Suppressor macrophage (primary cell): ENCODE measurements around the gene NAA40.
A peak's percentile ranks its signal among the peaks of the same experiment; 100 is the strongest.

Experiments
- DNase-seq, 4 experiments: peaks; one replicate each; pipeline ENCODE4 v3.0.0-alpha.2; 2020 to 2022
- total RNA-seq, 17 experiments: gene quantifications; one replicate each; lab custom pipeline; 2026; ENCODE audit warnings: mixed read lengths in 6 of 17, inconsistent platforms in 3 of 17; lab: John Stamatoyannopoulos, UW

Gene NAA40
- 2.1 to 26.4 (median 17.8) reads per million in 17 experiments for total RNA-seq

DNA sequence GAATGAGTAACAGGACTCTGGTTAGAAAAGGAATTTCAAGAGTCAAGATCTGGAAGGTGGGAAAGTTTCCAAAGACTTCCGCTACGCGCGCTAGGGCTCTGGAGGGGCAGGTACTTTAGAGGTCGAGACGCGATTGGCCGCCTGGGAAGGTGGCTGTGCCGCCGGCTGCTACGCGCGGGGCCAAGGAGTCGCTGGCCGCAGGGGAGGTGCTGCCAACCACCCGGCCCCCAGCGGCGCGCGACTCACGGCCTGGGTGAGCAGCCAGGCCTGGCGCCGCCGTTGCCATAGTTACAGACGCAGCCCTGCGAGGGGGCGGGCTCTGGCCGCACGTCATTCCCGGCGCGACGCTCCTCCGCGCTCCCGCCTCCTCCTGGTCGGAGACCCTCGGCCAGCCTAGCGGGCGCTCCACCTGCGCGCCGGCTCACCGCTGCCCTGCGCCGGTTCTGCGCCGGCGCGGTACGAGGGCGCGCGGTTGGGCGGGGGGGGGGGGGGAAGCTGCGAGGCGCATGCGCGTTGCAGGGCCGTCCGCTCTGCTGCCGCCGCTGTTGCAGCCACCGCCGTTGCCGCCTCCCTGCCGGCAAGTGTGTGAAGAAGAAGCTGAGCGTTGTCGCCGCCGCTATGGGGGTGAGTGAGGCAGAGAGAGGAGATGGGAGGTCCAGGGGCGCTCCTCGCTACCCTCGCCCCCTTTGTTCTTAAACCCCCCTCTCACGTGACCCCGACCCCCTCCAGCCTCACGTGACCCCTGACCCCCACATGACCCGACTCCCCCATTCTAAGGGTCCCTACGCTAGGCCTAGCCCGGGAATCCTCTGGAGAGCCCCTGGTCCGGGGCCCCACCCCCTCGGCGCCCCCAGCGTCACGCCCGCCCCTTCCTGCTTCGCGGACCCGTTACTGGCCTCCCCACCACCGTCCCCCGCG is at the start of gene NAA40:
TSS of gene NAA40 (plus strand) at position 524 of the 918 bp plus-strand sequence. CDS start at position 619, 95 bp downstream.
- peak; percentile 93 to 97 (median 95) for DNase-seq

DNA sequence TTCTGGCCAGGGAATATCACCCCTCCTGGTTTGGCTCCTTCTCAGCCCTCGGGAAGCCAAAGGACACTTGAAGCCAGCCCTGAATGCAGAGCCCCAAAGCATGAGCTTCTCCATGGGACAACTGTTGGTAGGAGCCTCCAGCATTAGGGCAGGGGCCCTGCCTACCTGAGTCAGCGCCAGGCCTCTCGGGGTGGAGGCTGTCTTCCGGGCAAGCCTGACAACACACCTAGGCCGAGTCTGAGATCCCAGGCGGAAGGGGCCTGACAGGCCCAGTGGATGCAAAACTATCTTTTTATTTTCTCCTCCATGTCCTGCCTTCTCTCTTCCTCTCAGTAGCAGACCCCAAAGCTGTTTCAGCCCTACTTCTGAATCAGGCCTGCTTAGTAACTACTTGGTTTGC is 49.5 kb upstream of the NAA40 start:
- DNase-seq, result no peak

GRCh38 chr11:63890368-63890767 is 48.4 kb upstream of the NAA40 start:
- no peak for DNase-seq

GRCh38 chr11:63892228-63892627 is 46.6 kb upstream of the NAA40 start:
- peak; percentile 37 to 66 (median 56) for DNase-seq

DNA sequence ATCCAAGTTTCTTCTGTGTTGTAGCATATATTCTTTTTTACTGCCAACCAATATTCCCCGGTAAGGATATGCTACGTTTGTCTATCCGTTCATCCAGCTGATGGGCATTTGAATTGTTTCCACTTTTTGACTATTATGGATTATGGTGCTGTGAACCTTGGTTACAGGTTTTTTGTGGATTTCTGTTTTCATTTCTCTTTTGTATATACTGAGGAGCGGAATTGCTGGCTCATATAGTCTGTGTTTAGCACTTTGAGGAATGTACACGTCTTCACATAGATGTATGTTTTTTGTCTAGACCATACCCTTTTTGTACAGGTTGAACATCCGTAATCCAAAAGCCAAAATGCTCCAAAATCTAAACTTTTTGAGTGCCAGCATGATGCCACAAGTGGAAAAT is 45.4 kb upstream of the NAA40 start:
- DNase-seq, result no peak

DNA sequence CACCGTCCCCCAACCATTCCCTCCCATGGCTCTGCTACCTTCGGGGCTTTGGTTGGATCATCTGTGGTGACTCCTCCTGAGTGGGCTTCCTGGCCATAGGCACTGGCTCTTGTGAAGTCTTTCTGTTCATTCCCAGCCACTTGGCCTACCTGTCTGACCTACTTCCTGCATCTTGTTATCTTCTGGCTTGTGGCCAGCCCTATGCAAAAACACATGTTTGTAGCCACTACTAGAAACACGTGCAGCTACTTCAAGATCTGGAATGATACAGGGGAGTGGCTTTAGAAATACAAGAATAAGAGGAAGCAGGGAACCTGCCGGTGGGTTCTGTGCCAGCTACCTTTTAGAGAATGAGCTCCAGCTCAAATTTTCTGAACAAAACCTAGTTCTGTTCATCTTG is 42.7 kb upstream of the NAA40 start:
- no peak for DNase-seq

GRCh38 chr11:63897459-63898146 is 41.2 kb upstream of the NAA40 start:
- DNase-seq, result no peak

GRCh38 chr11:63901660-63902059 is 37.1 kb upstream of the NAA40 start:
- DNase-seq, result peak in 3 of 4 experiments; percentile 32 to 38 (median 36)

GRCh38 chr11:63903884-63904283 is 34.9 kb upstream of the NAA40 start:
- no peak for DNase-seq

GRCh38 chr11:63904743-63905142 is 34.1 kb upstream of the NAA40 start:
- no peak for DNase-seq

DNA sequence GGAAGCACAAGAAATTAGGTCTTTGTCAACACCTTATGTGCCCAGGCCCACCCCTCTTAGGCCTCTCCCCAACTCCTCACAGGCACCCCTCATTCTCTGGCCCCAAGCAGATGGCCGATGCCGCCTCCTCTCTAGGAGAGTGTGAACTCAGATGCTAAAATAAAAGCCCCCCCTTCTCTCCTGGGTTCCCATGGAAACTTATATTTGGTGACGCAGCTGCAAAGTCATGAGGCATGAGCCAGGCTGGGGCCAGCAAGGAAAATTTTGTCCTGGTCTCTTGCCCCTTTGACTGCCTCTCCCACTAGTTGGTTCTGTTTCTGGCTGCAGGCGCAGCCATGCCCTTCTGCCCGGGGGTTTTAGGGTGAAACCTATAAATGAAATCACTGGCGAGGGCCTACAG is 33.6 kb upstream of the NAA40 start:
- DNase-seq, result no peak

GRCh38 chr11:63906087-63906486 is 32.7 kb upstream of the NAA40 start:
- DNase-seq, result no peak

DNA sequence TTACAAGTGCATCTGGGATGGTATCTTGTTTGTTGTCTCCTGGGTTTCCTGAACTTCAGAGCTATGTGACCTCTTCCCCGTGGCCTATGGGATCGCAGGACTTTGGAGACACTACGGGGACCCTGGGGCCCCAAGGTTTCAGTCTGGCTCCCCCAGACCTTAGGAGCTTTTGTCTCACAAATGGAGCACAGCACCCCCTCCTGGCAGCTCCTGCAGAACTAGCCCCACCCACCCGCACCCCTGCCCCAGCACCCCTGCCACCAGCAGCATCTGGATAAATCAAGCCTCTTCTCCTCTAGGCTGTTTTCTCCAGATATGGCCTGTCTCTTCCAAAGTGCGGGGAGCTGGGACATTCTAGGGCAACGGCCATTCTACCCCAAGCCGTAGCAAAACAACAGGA is 32.2 kb upstream of the NAA40 start:
- DNase-seq, result peak; percentile 33 to 66 (median 42)

DNA sequence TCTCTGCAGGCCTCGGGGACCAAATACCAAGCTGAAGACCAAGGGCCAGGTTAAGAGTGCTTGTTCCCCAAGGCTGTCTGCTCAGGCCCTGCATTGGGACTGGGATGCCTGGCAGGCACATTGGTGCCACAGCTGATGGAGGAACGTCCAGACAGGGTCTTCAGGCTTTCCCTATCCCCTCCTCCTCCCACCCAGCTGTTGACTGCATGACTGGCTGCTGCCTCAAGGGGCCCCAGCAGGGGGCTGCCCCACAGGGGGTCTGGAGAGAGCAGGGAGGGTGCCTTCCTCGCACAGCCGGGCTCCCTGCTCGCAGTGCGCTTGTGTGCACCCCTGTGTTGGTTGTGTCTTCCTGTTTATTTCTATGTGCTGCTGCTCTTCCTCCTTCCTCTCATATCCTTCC is 31.7 kb upstream of the NAA40 start:
- no peak for DNase-seq

GRCh38 chr11:63907808-63908530 is 30.8 kb upstream of the NAA40 start:
- no peak for DNase-seq

GRCh38 chr11:63908631-63909401 is 30.0 kb upstream of the NAA40 start:
- no peak for DNase-seq

- DNase-seq, result no peak
Measured at GRCh38 chr11:63909591-63910506, 29.0 kb upstream of the NAA40 start.

GRCh38 chr11:63910675-63911074 is 28.1 kb upstream of the NAA40 start:
- DNase-seq, result no peak

GRCh38 chr11:63911440-63911839 is 27.4 kb upstream of the NAA40 start:
- DNase-seq, result no peak

GRCh38 chr11:63911876-63912275 is 26.9 kb upstream of the NAA40 start:
- DNase-seq, result no peak

DNA sequence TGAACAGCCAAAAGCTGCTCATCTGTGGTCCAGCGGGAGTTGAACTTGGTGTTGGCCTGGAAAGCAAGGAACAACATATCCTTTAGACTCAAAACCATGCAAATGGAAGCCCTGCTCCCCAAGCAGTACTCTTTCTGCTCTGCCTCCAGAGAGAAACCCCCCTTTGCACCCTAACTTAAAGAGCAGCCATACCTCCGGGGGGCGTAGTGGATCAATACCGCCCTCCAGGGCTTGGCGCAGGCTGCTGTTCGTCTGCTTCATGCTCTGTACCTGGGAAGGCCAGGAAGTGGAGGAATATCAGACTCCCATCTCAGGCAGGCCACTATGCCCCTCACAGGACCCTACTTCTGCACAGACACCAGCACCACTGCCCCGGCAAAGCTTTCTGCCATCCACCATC is 26.1 kb upstream of the NAA40 start:
- no peak for DNase-seq
